Umbilical cord (tissue), 2 donors: ENCODE data around the gene VTI1A. TPM values are rescaled to one million over a fixed set of nuclear protein-coding genes. Genes with fewer than 3 reads are reported as not detected.
"Not testable (repeated sequence)": the region's sequence is repeated elsewhere in the genome, so short reads cannot be mapped to it uniquely, and the experiment has no call there.

ENCODE experiments used
- DNase-seq: peaks from one replicate; pipeline ENCODE4 v3.0.0-alpha.2; 2015; ENCODE audit warnings: low spot score
- total RNA-seq: library from RNA; depleted of rRNA; stranded (reverse); fragments of >200 nt; gene quantifications from one replicate; pipeline ENCODE4 v1.2.3, GENCODE V29; 2014; ENCODE audit warnings: low replicate concordance; ENCODE audit not compliant: insufficient read depth

VTI1A gene
- total RNA-seq, 1 donor from 2014 or later, result 21.9 TPM

GRCh38 chr10:112855134-112855533, 408.1 kb downstream of the VTI1A start:
- DNase-seq, result no peak

GRCh38 chr10:112857493-112857892, 410.5 kb downstream of the VTI1A start:
- DNase-seq, result no peak

GRCh38 chr10:112858986-112859651, 412.1 kb downstream of the VTI1A start:
- DNase-seq, result no peak

GRCh38 chr10:112859793-112860192, 412.8 kb downstream of the VTI1A start:
- DNase-seq, result no peak

- not testable (repeated sequence) for DNase-seq
These were observed 416.4 kb downstream of the VTI1A start for GRCh38 chr10:112863461-112863860.

Other genes with a start within 250 kb of the VTI1A start
- gene TECTB, start 163.8 kb upstream of the VTI1A start, total RNA-seq, result not detected
- gene ACSL5, start 73.1 kb upstream of the VTI1A start, total RNA-seq, result 3.1 TPM
- 23.1 TPM for gene ZDHHC6, start 301 bp upstream of the VTI1A start, total RNA-seq